Limb (tissue), 2 donors: ENCODE measurements around the gene NID1.
"Not testable (repeated sequence)": the region's sequence is repeated elsewhere in the genome, so short reads cannot be mapped to it uniquely, and the experiment has no call there.

Experiments
- DNase-seq, 2 donors: peaks; one replicate each; pipeline ENCODE4 v3.0.0-alpha.2; 2016; ENCODE audit errors: extremely low spot score in 2 of 2

NID1 gene

GRCh38 chr1:235997931-235998330 lies 67.0 kb downstream of the NID1 start:
- no peak for DNase-seq

GRCh38 chr1:235997049-235997448 lies 67.8 kb downstream of the NID1 start:
- DNase-seq = no peak

DNA sequence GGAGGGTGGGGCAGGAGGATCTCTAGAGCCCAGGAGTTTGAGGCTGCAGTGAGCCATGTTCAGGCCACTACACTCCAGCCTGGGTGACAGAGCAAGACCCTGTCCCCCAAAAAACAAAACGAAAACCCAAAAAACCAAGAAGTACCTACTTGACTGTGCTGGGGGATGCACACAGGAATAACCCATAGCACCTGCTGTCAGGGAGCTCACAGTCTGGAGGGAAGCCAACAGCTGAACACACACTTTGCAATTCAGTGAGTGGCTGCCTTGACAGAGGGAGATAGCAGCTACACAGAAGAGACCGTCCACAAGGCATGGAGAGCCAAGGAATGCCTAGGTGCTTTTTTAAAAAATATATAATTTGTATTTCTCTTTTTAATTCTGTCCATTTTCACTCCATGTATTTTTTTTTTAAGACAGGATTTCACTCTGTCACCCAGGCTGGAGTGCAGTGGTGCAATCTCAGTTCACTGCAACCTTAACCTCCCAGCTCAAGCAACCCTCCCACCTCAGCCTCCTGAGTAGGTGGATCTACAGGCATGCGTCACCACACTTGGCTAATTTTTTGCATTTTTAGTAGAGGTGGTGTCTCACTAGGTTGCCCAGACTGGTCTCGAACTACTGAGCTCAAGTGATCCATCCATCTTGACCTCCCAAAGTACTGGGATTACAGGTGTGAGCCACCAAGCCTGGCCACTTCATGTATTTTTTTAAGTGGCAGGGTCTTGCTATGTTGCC lies 68.7 kb downstream of the NID1 start:
- DNase-seq = no peak

DNA sequence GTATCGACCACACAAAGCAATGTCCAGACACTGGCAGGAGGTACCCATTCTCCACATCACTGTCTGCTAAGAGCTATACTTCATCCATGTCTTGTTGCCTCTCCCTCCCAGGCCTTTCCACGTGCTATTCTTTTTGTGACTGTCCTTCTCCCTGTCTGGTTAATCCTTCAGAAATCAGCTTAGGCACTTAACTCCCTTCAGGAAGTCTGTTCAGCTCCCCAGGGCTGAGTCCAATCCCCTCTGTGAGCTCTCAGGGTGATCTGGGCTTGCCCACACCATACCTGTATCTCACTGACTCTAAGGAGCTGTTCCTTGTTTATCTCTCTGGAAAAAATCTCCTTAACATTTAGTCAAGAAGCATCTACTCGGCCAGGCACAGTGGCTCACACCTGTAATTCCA lies 69.4 kb downstream of the NID1 start:
- DNase-seq = no peak

DNA sequence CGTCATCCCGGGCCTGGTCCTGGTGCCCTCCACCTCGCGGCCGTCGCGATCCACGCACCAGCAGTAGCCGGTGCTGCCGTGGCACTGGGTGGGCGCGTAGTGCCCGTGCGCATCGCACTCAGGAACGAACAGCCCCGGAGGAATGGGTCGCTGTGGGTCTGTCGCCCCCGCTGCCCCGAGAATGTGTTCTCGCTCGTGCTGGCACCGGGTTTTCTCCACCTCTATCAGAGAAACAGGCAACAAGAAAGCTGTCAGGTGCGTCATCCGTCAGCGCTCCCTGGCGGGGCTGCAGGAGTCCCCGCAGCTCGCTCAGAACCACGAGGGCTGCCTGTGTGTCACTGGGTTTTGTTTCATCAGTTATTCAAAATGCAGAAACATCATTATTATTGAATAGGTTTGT lies 71.2 kb downstream of the NID1 start:
- DNase-seq = no peak

DNA sequence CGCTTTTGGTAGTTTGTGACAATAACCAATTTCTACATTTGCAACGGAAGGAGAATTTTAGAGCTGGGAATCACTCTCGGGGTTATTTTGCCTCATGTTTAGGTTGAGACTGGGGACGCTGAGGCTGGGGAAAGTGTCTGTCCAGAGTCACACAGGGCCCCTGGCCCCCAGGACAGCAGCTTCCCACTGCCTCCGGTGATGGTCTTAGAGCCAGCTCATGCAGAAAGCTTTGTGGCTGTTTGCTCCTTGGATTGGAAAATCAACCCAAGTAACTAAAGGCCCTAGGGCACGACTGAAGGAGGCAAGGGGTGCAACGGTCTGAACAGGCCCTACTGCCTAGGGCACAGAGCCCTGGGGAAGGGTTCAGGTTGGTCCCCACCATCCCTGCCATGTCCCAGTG lies 72.0 kb downstream of the NID1 start:
- no peak for DNase-seq

- no peak for DNase-seq
These were observed 72.5 kb downstream of the NID1 start for GRCh38 chr1:235992346-235992745.

- DNase-seq = no peak
These were observed 74.5 kb downstream of the NID1 start for GRCh38 chr1:235990330-235990795.

GRCh38 chr1:235989105-235989504 lies 75.8 kb downstream of the NID1 start:
- DNase-seq = no peak

GRCh38 chr1:235986869-235987268 lies 78.0 kb downstream of the NID1 start:
- no peak for DNase-seq

DNA sequence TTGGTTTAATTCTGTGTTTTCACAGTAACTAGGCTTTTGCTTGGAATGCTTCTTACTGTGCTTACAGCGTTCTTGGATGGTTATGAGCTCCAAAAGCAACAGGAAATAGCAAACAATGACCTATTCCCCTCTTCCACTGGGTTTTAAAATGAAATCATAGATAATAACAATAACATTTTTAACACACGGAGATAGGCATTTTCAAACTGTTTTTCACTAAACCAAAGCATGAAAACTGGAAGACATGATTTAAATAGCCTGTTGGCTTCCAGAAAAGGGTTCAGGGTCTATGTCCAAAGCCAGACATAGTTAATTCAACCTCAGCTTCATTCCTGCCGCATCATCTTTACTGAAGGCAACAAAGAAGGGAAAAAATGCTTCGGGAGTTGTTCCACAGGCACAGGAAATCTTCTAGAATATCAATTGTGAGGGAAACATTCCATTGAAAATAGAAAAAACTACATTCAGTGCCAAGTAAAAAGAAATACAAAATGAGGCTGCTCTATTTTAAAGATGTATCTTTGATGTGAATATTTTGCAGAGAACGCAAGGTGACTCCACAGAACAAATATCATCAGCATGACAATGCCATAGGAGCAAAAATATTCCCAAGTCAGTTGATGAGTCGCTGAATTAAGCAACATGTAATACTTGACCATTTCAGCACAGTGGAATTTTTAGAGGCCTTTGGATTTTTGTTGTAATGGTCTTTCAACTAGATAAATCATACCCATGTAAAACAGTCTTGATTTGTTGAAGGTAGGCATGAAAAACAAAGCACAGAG lies 80.7 kb downstream of the NID1 start:
- peak in 1 of 2 donors; percentile 24 for DNase-seq

DNA sequence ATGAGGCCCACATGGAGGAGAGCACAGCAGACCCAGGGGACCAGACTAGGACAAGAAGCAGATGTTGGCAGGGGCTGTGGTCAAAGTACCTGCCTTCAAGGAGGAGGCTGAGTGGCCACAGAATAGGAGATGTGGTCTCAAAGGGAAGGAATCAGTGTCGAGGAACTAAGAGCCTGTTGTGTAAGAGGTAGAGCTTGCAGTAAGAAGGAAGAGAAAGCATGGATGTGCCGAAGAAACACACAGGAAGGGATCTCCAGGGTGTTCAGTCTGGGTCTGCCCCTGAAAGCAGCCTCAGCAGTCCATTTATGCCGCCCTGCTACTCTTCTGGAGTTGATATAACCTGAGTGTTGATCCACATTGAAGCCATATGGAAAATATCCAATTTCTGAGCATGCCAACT lies 83.9 kb downstream of the NID1 start:
- DNase-seq = no peak

GRCh38 chr1:235979716-235980333 lies 85.1 kb downstream of the NID1 start:
- no peak for DNase-seq

DNA sequence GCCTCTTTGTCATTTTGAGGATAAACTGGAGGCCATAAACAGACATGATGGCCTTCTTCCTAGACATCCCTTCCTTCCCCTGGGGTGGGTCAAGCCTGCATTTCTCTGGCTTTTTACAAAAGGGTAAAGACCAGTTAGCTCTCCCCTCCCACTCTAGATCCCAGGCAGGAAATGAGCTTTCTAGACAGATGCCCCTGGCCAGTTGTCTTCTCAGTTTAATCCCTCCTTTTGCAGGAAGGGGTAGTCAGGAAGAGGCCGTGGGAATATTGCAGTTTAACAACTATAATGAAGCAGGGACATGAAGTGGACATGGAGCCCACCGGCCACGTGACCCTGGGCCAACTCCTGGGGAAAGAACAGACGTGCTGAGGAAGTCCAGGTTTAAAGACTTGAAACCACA lies 85.7 kb downstream of the NID1 start:
- no peak for DNase-seq

DNA sequence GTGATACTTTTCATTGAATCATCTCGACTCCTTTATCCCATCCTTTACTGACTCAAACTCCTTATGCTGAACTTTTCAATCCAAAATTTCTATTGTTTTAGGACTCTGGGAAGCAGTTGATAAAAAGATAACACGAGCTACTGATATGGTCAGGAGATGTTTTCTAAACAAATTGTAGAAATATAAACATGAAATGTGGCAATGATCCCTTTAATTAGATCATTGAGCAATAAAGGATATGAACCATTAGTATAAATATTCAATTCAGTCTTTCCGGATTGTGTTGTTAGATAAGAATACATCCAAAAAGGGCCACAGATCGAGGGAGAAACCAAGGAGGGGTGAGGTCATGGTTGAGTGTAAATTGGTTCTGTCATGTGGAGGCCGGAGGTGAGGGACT lies 88.4 kb downstream of the NID1 start:
- DNase-seq = no peak

DNA sequence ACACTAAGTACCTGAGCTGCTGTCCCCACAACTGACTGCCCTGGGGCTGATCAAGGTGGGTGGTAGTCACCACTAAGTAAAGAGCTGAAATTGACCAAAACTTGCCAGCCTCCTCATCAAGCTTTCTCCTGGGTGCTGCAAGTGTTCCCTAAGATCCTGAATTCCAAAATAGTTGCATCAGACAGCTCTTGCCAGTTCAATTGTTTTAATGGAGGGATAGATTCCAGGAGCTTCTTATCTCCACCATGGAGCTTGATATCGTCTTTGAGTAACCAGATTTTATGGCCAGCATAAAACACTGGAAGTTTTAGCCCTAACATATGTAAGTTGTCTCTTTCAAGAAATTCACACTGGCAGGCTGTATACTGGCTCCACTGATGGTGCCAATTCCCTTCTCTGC lies 90.3 kb downstream of the NID1 start:
- DNase-seq = no peak

GRCh38 chr1:235972691-235973090 lies 92.2 kb downstream of the NID1 start:
- DNase-seq = not testable (repeated sequence)

- DNase-seq = peak in 1 of 2 donors; percentile 26
These were observed 92.6 kb downstream of the NID1 start for GRCh38 chr1:235972311-235972689.

DNA sequence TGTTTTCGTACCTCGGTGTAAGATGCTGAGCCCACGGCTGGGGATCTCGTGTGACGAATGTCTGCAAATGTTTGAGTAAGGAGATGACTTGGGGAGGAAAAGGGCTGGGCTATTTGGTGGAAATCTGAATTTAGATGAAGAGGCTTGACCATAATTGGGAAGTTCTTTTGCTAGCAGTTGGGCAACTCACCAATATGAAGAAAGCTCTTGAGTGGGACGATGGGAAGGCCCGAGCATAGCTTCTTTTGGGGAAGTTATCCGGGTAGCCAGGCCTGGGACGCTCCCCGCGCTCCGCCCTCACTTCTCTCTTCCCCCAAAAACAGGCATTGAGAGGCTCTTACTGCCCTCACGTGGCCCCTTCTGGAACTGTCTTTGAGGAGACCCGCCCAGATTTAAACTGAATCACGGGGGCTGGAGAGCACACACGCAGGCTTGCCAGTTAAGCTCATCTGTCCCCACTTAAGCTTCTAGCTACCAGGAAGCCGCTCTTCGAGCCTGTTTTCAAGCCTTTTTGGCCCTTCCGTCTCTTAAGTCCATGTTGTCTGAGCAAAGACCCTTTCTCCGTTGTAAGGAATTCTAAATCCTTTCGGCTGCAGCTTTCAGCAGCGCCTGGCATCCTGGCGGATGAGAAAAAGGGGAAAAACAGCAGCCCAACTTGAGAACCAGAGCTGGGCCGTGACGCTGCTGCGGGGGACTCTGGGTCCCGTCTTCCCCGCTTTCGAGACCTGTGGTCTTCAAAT lies 93.1 kb downstream of the NID1 start:
- DNase-seq = peak; percentile 94

GRCh38 chr1:235971020-235971419 lies 93.9 kb downstream of the NID1 start:
- no peak for DNase-seq

DNA sequence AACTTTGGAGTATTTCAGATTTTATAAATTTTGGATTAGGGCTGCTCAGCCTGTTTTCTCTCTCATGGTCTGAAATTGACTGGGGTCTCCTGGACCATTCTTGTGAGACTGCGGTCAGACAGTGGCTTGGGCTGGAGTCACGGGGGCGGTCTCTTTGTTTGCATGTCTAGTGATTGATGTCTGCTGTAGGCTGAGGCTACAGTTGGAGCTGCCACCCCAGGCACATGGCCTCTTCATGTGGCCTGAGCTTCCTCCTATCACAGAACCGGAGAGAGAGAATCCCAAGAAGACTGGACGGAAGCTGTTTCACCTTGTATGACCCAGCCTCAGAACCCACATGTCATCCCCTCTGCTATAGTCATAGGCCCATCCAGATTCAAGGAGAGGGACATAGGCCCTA lies 96.1 kb downstream of the NID1 start:
- DNase-seq = no peak

DNA sequence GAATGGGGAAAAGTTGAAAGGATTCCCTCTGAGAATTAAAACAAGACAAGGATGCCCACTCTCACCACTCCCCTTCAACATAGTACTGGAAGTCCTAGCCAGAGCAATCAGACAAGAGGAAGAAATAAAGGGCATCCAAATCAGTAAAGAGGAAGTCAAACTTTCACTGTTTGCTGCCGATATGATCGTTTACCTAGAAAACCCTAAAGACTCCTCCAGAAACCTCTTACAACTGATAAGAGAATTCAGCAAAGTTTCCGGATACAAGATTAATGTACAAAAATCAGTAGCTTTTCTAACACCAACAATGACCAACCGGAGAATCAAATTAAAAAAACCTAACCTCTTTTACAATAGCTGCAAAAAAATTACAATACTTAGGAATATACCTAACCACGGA lies 98.8 kb downstream of the NID1 start:
- not testable (repeated sequence) for DNase-seq
